CD14-positive monocyte (primary cell): Measurements from ENCODE around the gene CC2D2A. TPM values are rescaled to one million over a fixed set of nuclear protein-coding genes. Genes with fewer than 3 reads are reported as not detected.
"Not testable (repeated sequence)": the region's sequence is repeated elsewhere in the genome, so short reads cannot be mapped to it uniquely, and the experiment has no call there.

Experiments
- DNase-seq, 3 donors: peaks; one replicate each; pipeline ENCODE4 v3.0.0-alpha.2; 2011 to 2022
- H2AFZ ChIP-seq: 2 replicates; pipeline ENCODE4 v1.6.0; 2012; ENCODE audit warnings: mild to moderate bottlenecking, low read depth, low read length, inconsistent platforms; ENCODE audit not compliant: insufficient read depth, poor library complexity, severe bottlenecking
- H3K27ac ChIP-seq, 2 donors: 1 replicate in 1 of 2; 2 replicates in 1 of 2; pipeline ENCODE4 v1.5.1; 2012 to 2013; ENCODE audit warnings: low read length in 2 of 2, control low read depth in 1 of 2, inconsistent platforms in 1 of 2, low read depth in 1 of 2, mild to moderate bottlenecking in 1 of 2
- H3K27me3 ChIP-seq, 2 donors: one replicate each; pipeline versions ENCODE4 v1.6.0 to v1.6.1; 2011 to 2013; ENCODE audit warnings: low read length in 2 of 2; ENCODE audit not compliant: control insufficient read depth in 2 of 2, insufficient read depth in 2 of 2
- H3K36me3 ChIP-seq, 2 donors: replicated peaks in 1 of 2; 1 replicate in 1 of 2; 2 replicates in 1 of 2; pipeline versions ENCODE4 v1.5.1 to v1.6.1; 2012 to 2013; ENCODE audit warnings: low read length in 2 of 2, control low read depth in 1 of 2, inconsistent platforms in 1 of 2, mild to moderate bottlenecking in 1 of 2; ENCODE audit not compliant: insufficient read depth in 2 of 2, control insufficient read depth in 1 of 2
- H3K4me1 ChIP-seq, 2 donors: 1 replicate in 1 of 2; 2 replicates in 1 of 2; pipeline versions ENCODE4 v1.5.1 to v1.6.1; 2012 to 2013; ENCODE audit warnings: low read length in 2 of 2, control low read depth in 1 of 2, inconsistent platforms in 1 of 2, mild to moderate bottlenecking in 1 of 2, moderate library complexity in 1 of 2; ENCODE audit not compliant: insufficient read depth in 2 of 2, control insufficient read depth in 1 of 2
- H3K4me2 ChIP-seq: replicated peaks from 2 replicates; pipeline ENCODE3; 2012; ENCODE audit warnings: low read length, moderate library complexity, mild to moderate bottlenecking; ENCODE audit not compliant: poor library complexity, severe bottlenecking; ENCODE audit errors: extremely low read depth
- H3K4me3 ChIP-seq, 3 experiments: fragments of 200-600 bp in 1 of 3; sonication (generic) in 1 of 3; replicated peaks in 1 of 3; 1 replicate in 2 of 3; 2 replicates in 1 of 3; pipeline ENCODE4 v1.5.1; 2011 to 2013; ENCODE audit warnings: low read length in 3 of 3, mild to moderate bottlenecking in 3 of 3, control low read depth in 2 of 3, low read depth in 2 of 3, inconsistent platforms in 1 of 3, moderate library complexity in 1 of 3
- H3K79me2 ChIP-seq: 2 replicates; pipeline ENCODE4 v1.6.0; 2012; ENCODE audit warnings: mild to moderate bottlenecking, control low read depth, inconsistent platforms, low read length, moderate library complexity; ENCODE audit not compliant: insufficient read depth
- H3K9ac ChIP-seq: 2 replicates; pipeline ENCODE4 v1.6.0; 2017; ENCODE audit warnings: low read length, mild to moderate bottlenecking; ENCODE audit not compliant: insufficient read depth, poor library complexity, severe bottlenecking
- H3K9me3 ChIP-seq, 2 donors: replicated peaks in 1 of 2; 1 replicate in 1 of 2; 2 replicates in 1 of 2; pipeline versions ENCODE4 v1.5.1 to v1.6.1; 2012 to 2013; ENCODE audit warnings: low read length in 2 of 2, control low read depth in 1 of 2; ENCODE audit not compliant: control insufficient read depth in 1 of 2, insufficient read depth in 1 of 2
- H4K20me1 ChIP-seq: 2 replicates; pipeline ENCODE4 v1.6.0; 2012; ENCODE audit warnings: mild to moderate bottlenecking, low read length, control low read depth, moderate library complexity; ENCODE audit not compliant: insufficient read depth
- H3K27ac Mint-ChIP-seq, 7 donors: one replicate each; pipeline ENCODE4 v1.8.0; 2020; ENCODE audit warnings: mild to moderate bottlenecking in 7 of 7, mixed read lengths in 7 of 7, moderate library complexity in 6 of 7, inconsistent platforms in 2 of 7
- H3K27me3 Mint-ChIP-seq, 3 donors: one replicate each; pipeline ENCODE4 v1.8.0; 2021 to 2022; ENCODE audit warnings: low read depth in 3 of 3, mild to moderate bottlenecking in 3 of 3, mixed read lengths in 3 of 3, moderate library complexity in 3 of 3, inconsistent platforms in 1 of 3
- H3K36me3 Mint-ChIP-seq, 2 donors: one replicate each; pipeline ENCODE4 v1.8.0; 2020; ENCODE audit warnings: mixed read lengths in 2 of 2, inconsistent platforms in 1 of 2, mild to moderate bottlenecking in 1 of 2
- H3K4me1 Mint-ChIP-seq: one replicate; pipeline ENCODE4 v1.8.0; 2020; ENCODE audit warnings: mild to moderate bottlenecking, mixed read lengths
- H3K4me3 Mint-ChIP-seq, 2 donors: one replicate each; pipeline ENCODE4 v1.8.0; 2020; ENCODE audit warnings: mild to moderate bottlenecking in 2 of 2, mixed read lengths in 2 of 2, moderate library complexity in 1 of 2
- H3K9me3 Mint-ChIP-seq, 7 donors: one replicate each; pipeline ENCODE4 v1.8.0; 2020 to 2022; ENCODE audit warnings: mixed read lengths in 7 of 7, mild to moderate bottlenecking in 6 of 7, moderate library complexity in 6 of 7, inconsistent platforms in 2 of 7
- WGBS: methylation state at CpG from one replicate; pipeline ENCODE4 v1.1.5; 2013; ENCODE audit warnings: missing lambda C conversion rate; ENCODE audit not compliant: insufficient coverage; 5-methylcytosine and 5-hydroxymethylcytosine counted together
- intact Hi-C, 2 donors: fragments of 100-400 bp; cut with micrococcal nuclease; formaldehyde crosslinking; loops; one replicate each; pipeline versions ENCODE4 v1.15.0 to v1.15.1; 2023
- polyA plus RNA-seq, 3 donors: library from polyadenylated mRNA; depleted of rRNA in 1 of 3; unstranded in 2 of 3; stranded (reverse) in 1 of 3; fragments of 300-500 nt in 2 of 3; fragments of >200 nt in 1 of 3; fragmentation: Illumina TruSeq in 2 of 3; gene quantifications; 1 replicate in 2 of 3; 2 replicates in 1 of 3; pipeline ENCODE4 v1.2.3, GENCODE V29; 2012 to 2021
- TF ChIP-seq, protein P1 (sequence below): fragments of 200-600 bp; IDR thresholded peaks from one replicate; pipeline ENCODE4 v1.8.0; 2022; ENCODE audit warnings: antibody characterized with exemption, mild to moderate bottlenecking

Gene CC2D2A
- polyA plus RNA-seq, 3 donors = 1.7 to 2.5 (median 1.9) TPM

DNA sequence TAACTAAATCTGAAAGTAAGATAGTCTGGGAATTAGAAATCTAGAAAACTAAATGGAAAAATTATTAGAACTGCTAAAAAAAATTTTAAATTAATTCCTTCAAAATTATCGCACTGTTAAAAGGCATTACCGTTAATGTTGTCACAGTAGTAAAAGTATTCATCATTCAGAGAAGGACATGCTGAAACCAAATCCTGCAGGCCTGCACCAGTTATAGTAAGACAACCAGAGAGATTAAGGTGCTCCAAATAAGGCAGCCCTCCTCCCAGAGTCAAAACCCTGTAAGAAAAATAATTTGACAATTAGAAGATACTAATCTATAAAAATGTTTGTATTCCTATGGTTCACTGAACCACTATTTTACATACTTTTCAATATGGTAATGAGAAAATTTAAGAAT lies 142.5 kb downstream of the CC2D2A start:
- Histone ChIP-seq H3K4me1 (peaks cover 0 to 16% of the 10 kb centered on the region in 2 donors), H3K4me3 (no peak overlapping the region), H3K9me3 (no peaks in the 10 kb centered on the region), H3K4me2 (no peak overlapping the region), H3K36me3 (peaks cover 61 to 82% of the 10 kb centered on the region in 2 donors), H3K9ac (no peak overlapping the region), H2AFZ (no peak overlapping the region), H4K20me1 (peaks cover 100% of the 10 kb centered on the region), H3K79me2 (peaks cover 91% of the 10 kb centered on the region), H3K27me3 (no peaks in the 10 kb centered on the region), H3K27ac (peak overlapping the region in 1 of 2 donors; percentile 53)
- DNase-seq = no peak
- TF ChIP-seq, protein P1, sequence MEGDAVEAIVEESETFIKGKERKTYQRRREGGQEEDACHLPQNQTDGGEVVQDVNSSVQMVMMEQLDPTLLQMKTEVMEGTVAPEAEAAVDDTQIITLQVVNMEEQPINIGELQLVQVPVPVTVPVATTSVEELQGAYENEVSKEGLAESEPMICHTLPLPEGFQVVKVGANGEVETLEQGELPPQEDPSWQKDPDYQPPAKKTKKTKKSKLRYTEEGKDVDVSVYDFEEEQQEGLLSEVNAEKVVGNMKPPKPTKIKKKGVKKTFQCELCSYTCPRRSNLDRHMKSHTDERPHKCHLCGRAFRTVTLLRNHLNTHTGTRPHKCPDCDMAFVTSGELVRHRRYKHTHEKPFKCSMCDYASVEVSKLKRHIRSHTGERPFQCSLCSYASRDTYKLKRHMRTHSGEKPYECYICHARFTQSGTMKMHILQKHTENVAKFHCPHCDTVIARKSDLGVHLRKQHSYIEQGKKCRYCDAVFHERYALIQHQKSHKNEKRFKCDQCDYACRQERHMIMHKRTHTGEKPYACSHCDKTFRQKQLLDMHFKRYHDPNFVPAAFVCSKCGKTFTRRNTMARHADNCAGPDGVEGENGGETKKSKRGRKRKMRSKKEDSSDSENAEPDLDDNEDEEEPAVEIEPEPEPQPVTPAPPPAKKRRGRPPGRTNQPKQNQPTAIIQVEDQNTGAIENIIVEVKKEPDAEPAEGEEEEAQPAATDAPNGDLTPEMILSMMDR = no peak
- intact Hi-C loops = no loop called here
- H3K9me3 Mint-ChIP-seq = peaks cover 0 to 3% (median 0%) of the 10 kb centered on the region in 7 donors
- no CpG with 5 or more reads among the region's 2 CpGs for WGBS
- no peak overlapping the region for H3K4me3 Mint-ChIP-seq
- H3K4me1 Mint-ChIP-seq = peaks cover 33% of the 10 kb centered on the region
- peaks cover 0 to 1% (median 0%) of the 10 kb centered on the region in 3 donors for H3K27me3 Mint-ChIP-seq
- H3K27ac Mint-ChIP-seq = peak overlapping the region in 2 of 7 donors; percentile 12 to 35
- peaks cover 53 to 79% of the 10 kb centered on the region in 2 donors for H3K36me3 Mint-ChIP-seq

DNA sequence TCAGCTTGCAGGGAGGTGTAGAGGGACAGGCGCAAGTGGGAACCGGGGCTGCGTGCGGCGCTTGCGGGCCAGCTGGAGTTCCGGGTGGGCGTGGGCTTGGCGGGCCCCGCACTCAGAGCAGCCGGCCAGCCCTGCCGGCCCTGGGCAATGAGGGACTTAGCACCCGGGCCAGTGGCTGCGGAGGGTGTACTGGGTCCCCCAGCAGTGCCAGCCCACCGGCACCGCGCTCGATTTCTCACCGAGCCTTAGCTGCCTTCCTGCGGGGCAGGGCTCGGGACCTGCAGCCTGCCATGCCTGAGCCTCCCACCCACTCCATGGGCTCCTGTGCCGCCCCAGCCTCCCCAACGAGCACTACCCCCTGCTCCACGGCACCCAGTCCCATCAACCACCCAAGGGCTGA lies 145.2 kb downstream of the CC2D2A start:
- H3K4me3 Mint-ChIP-seq, H3K4me2 ChIP-seq, H3K4me3 ChIP-seq, H3K9ac ChIP-seq, intact Hi-C loops, H3K9me3 ChIP-seq, H3K27ac ChIP-seq, H3K27me3 ChIP-seq, H3K27me3 Mint-ChIP-seq, H2AFZ ChIP-seq, DNase-seq: not testable (repeated sequence)
- 98% methylated on average over 10 of the region's 24 CpGs for WGBS
- Mint-ChIP-seq H3K9me3 (peaks cover 0 to 13% (median 9%) of the 10 kb centered on the region in 7 donors), H3K4me1 (peaks cover 35% of the 10 kb centered on the region), H3K27ac (peak overlapping the region in 3 of 7 donors; percentile 21 to 63 (median 60)), H3K36me3 (peaks cover 59 to 88% of the 10 kb centered on the region in 2 donors)
- peaks cover 92% of the 10 kb centered on the region for H3K79me2 ChIP-seq
- peaks cover 0 to 16% of the 10 kb centered on the region in 2 donors for H3K4me1 ChIP-seq
- H3K36me3 ChIP-seq = peaks cover 56 to 90% of the 10 kb centered on the region in 2 donors
- peaks cover 100% of the 10 kb centered on the region for H4K20me1 ChIP-seq

DNA sequence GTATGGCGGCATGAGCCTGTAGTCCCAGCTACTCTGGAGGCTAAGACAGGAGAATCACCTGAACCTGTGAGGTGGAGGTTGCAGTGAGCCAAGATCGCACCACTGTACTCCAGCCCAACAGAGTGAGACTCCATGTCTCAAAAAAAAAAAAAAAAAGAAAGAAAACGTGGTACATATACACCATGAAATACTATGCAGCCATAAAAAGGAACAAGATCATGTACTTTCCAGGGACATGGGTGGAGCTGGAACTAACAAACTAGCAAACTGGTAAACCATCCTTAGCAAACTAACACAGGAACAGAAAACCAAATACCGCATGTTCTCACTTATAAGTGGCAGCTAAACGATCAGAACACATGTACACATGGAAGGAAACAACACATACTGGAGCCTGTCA lies 147.7 kb downstream of the CC2D2A start:
- H3K36me3 ChIP-seq = peaks cover 56 to 90% of the 10 kb centered on the region in 2 donors
- H3K9ac ChIP-seq, H3K27ac ChIP-seq, H3K4me2 ChIP-seq, H3K4me3 ChIP-seq, DNase-seq, H3K4me3 Mint-ChIP-seq, H2AFZ ChIP-seq, H3K27me3 Mint-ChIP-seq, H3K27me3 ChIP-seq, H3K9me3 ChIP-seq, intact Hi-C loops: not testable (repeated sequence)
- H3K27ac Mint-ChIP-seq = peak overlapping the region in 2 of 7 donors; percentile 14 to 67
- H3K36me3 Mint-ChIP-seq = peaks cover 64 to 91% of the 10 kb centered on the region in 2 donors
- WGBS = no CpG with 5 or more reads among the region's 5 CpGs
- H3K79me2 ChIP-seq = peaks cover 92% of the 10 kb centered on the region
- peaks cover 100% of the 10 kb centered on the region for H4K20me1 ChIP-seq
- H3K4me1 ChIP-seq = peaks cover 0 to 13% of the 10 kb centered on the region in 2 donors
- peaks cover 31% of the 10 kb centered on the region for H3K4me1 Mint-ChIP-seq
- peaks cover 0 to 19% (median 15%) of the 10 kb centered on the region in 7 donors for H3K9me3 Mint-ChIP-seq
